ENCODE results near the gene ADGRG3. TPM values are rescaled to one million over a fixed set of nuclear protein-coding genes. Genes with fewer than 3 reads are reported as not detected.

ADGRG3 gene
- total RNA-seq, 1 donor from 2014 or later = not detected

DNA sequence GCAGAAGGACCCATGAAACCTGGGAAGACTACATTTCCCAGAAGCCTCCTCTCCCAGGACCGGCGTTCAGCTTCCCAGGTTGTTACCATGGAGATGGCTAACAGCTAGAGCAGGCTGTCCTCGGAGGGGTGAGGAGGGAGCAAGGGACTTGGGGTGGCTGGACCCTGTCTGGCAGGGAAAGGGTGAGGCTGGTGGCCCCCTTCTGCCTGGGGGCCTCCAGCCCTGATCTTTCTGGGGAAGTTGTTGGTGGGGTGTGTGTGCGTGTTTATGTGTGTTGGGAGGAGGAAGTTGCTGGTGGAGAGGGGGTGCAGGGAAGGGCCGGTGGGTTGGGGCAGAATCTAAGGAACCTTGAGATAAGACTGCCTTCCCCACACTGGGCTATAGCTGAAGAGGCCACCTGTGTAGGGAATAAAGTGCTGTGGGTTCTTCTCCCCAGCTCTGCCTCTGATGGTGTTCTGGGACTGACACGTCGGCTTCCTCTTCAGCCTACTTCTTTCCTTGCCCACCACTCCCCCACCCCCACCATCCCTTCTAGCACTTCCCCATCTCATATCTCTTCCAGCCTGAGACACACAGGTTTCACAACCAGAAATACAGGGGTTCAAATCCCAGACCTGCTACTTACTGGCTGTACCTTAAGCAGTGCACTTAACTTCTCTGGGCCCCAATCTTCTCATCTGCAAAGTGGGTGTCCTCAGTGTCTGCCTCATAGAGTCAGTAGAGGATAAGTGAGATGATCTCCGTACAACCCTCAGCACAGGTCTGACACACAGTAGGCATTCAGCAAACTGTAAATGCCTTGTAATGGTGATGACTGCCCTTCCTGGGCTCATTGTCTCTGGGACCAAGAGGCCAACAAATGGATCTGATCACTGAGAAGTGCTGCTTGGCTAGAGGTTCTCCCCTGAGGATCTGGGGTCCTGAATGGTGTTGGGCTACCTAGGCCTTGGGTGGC, 26.9 kb downstream of the ADGRG3 start, which contains the start of gene DRC7:
Gene DRC7, plus strand, starts transcription at position 82 of the 955 bp plus-strand sequence. CDS start 3,144 bp downstream, outside the sequence.
- peak; percentile 20 for DNase-seq (ENCODE audit: low read depth)

GRCh38 chr16:57695680-57696069, 27.6 kb downstream of the ADGRG3 start:
- no peak for DNase-seq (ENCODE audit: low read depth)

GRCh38 chr16:57696240-57696639, 28.1 kb downstream of the ADGRG3 start:
- no peak for DNase-seq (ENCODE audit: low read depth)

DNA sequence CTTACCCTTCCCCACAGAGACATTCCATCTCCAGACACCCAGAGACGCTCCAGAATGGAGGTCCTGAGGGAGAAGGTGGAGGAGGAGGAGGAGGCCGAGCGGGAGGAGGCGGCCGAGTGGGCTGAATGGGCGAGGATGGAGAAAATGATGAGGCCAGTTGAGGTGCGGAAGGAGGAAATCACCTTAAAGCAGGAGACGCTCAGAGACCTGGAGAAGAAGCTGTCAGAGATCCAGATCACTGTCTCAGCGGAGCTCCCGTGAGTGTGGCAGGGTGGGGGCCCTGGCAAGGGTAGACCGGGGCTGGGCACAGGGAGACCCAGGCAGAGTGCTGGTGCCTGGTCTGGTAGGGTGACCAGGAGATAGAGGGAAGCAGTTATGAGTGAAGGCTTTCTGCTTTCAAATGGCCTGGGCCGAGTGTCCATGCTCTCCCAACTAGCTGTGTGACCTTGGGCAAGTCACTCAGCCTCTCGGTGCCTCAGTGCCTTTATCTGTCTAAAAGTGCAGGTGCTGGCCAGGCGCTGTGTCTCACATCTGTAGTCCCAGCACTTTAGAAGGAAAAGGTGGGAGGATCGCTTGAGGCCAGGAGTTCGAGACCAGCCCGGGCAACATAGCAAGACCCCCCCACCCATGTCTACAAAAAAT, 29.9 kb downstream of the ADGRG3 start:
- no peak for DNase-seq (ENCODE audit: low read depth)

DNA sequence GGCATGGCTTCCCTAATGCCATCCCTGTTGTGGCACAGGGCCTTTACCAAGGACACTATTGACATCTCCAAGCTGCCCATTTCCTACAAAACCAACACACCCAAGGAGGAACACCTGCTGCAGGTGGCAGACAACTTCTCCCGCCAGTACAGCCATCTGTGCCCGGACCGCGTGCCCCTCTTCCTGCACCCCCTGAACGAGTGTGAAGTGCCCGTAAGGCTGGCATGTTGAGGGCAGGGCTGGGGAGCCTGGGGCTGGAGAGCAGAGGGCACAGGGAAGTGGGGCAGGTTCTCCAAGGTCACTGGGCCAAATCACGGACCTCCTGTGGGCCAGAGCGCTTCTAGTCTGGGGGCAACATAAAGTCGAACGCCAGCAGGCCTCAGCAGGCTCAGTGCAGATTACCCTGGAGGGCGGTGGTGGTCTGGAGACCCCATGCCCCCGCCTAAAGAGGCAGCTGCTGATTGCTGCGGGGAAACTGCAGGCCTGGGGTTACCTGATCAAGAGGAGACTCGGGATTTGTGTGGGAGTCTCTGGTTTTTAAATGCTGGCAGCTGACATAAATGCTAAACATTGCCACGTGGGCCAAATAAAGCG, 30.8 kb downstream of the ADGRG3 start:
- no peak for DNase-seq (ENCODE audit: low read depth)

DNA sequence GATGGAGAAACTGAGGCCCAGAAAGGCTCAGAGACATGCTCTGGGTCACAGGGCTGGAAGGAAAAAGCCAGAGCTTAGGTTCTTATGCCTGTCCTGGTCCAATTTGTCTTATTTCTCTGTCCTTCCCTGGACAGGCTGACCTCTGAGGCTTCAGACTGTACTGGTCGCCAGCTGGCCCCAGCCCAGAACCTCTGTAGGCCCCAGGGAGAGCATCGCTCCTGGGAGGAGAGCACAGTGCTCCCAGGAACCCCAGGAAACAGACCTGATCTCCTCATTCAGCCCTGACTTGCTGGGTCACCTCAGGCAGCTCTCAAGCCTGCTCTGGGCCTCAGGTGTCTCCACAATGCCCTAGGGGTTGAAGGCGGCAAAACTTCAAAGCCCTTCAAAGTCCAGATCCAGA, 31.4 kb downstream of the ADGRG3 start:
- DNase-seq (ENCODE audit: low read depth) = no peak

DNA sequence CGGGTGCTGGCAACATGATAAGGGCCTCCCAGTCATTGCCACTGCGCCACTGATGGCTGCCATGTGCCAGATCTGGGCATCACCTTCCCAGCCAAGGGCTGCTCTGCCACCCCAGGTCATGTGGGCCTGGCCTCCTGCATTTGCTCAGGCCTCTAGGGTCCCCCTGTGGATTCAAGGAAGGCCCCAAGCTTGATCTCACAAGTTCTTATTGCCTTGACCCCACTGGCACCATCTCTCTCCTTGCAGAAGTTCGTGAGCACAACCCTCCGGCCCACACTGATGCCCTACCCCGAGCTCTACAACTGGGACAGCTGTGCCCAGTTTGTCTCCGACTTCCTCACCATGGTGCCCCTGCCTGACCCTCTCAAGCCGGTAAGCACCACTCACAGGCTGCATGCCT, 31.8 kb downstream of the ADGRG3 start:
- DNase-seq (ENCODE audit: low read depth) = no peak

DNA sequence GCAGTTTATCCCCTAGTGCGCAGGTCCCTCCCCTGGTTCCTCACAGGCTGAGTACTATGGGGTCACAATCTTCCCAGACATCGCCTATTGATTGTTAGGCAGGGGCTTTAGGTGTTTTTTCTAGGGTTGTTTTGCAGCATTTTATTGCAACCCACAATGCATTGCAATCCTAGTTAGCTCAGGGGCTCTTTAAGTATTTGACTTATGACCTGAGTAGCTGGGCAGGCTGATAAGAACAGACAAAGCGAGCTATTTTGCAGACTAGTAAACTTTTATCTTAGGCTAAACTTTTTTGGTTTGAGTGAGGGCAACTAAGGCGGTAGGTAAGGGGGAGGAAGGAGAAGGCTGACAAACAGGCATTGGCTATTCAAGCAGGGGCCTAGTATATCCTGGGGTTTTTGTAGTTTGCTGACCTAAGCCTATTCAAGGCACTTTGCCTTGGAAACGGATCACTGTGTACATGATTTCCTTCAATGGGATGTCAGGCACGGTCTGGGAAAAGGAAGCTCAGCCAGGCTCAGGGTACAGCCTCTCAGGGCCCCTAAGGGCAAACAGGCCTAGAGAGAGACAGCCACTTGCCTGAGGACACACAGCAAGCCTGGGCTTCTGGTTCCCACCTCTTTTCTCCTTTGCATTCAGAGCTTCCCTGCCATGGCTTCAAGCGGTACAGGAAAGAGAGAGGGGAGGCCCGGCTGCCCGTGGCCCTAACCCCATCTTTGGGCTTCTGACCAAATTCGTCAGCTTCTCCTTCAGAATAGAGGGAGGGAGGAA, 32.9 kb downstream of the ADGRG3 start:
- DNase-seq (ENCODE audit: low read depth) = no peak

- peak; percentile 49 for DNase-seq (ENCODE audit: low read depth)
Measured at GRCh38 chr16:57701759-57702371, 33.8 kb downstream of the ADGRG3 start.

DNA sequence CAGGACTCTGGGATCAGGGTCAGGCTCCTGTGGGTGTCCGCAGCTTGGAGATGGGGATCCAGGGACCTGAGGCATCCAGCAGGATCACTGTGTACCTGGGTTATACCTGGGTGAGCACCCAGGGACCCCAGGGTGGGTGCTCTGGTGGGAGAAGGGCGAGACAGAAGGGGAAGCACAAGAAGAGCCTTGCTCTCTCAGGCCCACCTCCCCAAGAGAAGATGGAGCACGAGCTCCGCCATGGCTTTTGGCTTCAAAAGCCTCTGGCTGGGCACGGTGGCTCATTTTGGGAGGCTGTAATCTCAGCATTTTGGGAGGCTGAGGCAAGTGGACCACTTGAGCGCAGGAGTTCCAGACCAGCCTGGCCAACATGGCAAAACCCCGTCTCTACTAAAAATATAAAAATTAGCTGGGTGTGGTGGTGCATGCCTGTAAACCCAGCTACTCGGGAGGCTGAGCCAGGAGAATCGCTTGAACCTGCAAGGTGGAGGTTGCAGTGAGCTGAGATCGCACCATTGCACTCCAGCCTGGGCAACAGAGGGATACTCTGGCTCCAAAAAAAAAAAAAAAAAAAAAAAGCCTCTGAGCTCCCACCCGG, 35.4 kb downstream of the ADGRG3 start:
- DNase-seq (ENCODE audit: low read depth) = no peak

DNA sequence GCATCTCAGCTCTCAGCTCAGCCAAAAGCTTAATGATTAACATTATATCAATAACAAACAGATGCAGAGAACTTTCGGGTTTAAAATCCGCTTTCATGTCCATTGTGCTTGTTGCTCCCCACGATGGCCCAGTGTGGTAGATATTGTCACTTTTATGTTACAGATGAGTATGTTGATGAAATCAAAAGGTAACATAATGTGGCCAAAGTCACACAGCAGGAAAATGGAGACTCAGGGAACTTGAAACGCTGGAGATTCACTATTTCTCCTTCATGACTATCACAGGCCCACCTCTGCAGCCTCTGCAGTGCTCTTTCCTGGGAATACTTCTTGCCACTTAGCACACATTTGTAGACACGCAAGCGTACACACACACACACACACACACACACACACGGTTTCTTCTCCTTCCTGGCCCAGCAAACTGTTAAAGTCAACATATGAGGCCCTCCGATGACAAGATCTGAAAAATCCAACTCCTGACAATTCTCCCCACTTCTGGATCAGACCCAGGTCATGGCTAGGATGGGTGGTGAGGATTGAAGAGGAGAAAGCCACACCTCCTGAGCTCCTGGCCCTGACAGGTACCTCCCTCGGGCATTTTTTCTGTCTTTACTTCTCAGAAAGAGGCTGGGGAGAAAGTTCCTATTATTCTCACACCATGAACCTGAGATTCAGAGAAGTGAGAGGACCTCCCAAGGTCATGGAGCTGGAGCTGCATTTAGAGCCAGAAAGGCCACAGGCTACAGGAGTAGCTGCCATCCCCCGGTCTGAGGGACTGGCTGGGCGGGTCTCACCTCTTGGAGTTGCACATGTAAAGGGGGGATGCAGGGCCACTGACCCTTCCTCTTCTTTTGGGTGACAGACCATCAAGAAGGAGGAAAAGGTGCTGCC, 36.2 kb downstream of the ADGRG3 start:
- no peak for DNase-seq (ENCODE audit: low read depth)

DNA sequence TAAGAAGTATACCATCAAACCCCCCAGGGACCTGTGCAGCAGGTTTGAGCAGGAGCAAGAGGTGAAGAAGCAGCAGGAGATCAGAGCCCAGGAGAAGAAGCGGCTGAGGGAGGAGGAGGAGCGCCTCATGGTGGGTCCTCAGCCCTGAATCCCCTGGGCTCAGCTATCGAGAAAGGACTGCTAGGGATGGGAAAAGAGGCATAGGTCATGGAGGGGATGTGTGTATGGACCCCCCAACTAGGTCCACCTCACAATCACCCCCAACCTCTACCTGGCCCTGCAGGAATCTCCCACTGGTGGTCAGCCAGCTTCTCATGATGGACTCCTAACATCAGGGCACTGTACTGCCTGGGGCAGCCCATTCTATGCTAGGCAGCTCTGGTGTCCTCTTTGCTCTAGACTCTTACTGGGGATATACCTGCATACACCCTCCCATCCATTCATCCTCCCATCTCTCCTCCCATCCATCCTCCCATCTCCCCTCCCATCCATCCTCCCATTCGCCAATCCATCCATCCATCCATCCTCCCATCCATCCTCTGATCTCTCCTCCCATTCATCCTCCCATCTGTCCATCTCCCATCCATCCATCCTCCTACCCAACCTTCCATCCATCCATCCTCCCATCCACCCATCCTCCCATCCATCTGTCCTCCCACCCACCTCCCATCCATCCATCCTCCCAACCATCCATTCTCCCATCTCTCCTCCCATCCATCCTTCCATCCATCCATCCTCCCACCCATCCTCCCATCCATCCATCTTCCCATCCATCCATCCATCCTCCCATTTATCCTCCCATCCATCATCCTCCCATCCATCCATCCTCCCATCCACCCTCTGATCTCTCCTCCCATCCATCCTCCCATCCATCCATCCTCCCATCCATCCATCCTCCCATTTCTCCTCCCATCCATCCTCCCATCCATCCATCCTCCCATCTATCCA, 37.1 kb downstream of the ADGRG3 start:
- no peak for DNase-seq (ENCODE audit: low read depth)

DNA sequence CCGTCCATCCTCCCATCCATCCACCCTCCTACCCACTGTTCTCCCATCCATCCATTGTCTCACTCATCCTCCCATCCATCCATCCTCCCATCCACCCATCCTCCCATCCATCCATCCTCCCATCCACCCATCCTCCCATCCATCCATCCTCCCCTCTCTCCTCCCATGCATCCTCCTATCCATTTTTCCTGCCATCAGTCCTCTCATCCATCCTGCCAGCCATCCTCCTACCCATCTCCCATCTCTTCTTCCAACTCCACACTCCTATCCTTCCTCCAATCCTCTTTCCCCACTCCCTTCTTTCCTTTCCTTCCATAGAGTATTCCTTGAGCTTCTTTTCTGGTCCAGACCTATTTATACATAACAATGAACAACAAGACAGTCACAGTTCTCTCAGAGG, 38.6 kb downstream of the ADGRG3 start:
- no peak for DNase-seq (ENCODE audit: low read depth)

DNA sequence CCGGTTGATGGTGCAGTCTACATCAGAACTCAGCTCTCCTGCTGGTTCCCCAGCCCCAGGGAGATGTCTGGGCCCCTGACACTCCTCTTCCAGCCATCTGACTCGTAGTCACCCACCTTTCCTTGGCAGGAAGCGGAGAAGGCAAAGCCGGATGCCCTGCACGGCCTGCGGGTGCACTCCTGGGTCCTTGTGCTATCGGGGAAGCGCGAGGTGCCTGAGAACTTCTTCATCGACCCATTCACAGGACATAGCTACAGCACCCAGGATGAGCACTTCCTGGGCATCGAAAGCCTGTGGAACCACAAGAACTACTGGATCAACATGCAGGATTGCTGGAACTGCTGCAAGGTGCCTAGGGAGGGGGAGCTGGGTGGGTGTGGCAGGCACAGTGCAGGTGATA, 39.2 kb downstream of the ADGRG3 start:
- DNase-seq (ENCODE audit: low read depth) = no peak

DNA sequence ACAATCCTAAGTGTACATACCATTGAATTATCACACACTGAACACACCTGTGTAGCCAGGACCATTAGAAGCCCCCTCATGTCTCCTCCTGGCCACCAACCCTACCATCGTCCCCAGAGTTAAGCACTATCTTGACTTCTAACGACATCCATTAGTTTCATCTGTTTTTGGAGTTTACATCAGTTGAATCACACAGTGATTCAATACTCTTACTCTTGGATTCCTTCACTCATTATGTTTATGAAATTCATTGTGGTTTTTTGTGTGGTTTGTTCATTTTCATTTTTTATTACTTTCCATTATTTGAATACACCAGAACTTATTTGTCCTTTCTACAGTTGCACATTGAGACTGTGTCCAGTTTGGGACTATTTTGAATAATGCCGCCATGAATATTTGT, 40.1 kb downstream of the ADGRG3 start:
- DNase-seq (ENCODE audit: low read depth) = no peak

DNA sequence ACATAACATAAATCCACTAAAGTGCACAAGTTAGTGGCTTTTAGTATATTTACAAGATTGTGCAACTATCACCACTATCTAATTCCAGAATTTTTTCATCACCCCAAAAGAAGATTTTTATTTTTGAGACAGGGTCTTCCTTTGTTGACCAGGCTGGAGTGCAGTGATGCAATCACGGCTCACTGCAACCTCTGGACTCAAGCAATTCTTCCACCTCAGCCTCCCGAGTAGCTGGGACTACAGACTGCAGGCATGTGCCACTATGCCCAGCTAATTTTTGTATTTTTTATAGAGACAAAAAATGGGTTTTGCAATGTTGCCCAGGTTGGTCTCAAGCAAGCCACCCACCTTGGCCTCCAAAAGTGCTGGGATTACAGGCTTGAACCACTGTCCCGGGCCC, 41.6 kb downstream of the ADGRG3 start:
- no peak for DNase-seq (ENCODE audit: low read depth)

GRCh38 chr16:57711346-57711745, 43.2 kb downstream of the ADGRG3 start:
- no peak for DNase-seq (ENCODE audit: low read depth)

DNA sequence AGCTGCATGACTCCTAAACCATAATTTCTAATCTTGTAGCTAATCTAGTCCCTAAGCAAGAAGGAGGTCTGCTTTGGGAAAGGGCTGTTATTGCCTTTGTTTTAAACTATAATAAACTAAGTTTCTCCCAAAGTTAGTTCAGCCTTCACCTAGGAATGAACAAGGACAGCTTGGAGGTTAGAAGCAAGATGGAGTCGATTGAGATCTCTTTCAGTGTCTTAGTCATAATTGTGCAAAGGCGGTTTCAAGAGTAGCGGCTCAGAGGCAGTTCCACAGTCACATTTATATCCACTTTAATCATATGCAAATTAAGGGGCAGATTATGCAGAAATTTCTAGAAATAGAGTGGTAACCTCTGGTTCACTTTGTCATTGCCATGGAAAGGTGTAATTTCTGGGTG, 43.9 kb downstream of the ADGRG3 start:
- DNase-seq (ENCODE audit: low read depth) = no peak
